HG03571 (cell line): Measurements from ENCODE around the gene PDE4DIP.
"Not testable (repeated sequence)": the region's sequence is repeated elsewhere in the genome, so short reads cannot be mapped to it uniquely, and the experiment has no call there.

Experiments used
- ATAC-seq: cut with Tn5 transposase; IDR thresholded peaks from one replicate; pipeline ENCODE4 v1.9.1; 2021; ENCODE audit not compliant: unreplicated experiment

PDE4DIP gene

GRCh38 chr1:148869634-148869961 is 25.4 kb downstream of the PDE4DIP start:
- not testable (repeated sequence) for ATAC-seq

DNA sequence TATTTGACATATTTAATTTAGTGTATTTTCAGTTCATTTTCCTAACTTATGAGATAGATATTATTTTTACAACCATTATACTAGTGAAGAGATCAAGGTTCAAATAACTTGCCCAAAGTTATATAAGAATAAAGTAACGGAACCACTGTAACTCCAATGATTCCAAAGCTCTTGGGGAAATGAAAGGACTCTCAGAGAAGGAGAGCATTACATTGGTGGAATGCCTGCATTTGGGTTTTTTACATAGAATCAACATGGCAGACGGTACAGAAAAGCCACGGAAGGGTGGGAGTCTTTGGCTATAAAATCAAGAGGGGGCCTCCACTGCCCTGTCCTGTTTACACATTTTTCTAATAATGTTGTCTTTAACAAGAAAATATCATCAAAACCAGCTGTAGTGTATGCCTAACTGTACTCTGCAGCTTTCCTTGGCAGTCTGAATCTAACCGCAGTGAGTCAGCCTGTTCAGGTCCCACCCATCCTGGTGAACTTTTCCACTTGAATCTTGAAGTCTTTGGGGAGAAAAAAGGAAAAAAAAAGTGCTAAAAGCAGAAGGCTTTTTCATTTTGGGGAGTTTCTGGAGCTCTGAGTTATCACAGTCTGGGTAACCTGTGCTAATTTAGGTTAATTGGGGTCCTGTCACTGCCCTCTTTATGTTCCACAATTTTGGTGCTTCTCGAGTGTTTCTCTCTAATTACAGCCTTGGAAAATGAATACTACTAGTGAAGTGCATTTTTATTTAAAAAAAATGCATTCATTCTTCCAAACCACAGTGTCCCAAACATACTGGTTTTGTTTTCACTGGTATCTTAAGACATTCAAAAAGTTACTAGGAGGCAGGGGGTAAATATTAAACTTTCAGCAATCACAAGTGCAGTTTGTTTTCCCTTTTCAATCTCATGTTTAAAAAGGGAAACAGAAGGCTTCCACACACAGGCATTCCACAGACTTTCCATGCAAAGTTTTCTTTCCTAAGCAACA is 30.5 kb downstream of the PDE4DIP start:
- ATAC-seq = not testable (repeated sequence)

DNA sequence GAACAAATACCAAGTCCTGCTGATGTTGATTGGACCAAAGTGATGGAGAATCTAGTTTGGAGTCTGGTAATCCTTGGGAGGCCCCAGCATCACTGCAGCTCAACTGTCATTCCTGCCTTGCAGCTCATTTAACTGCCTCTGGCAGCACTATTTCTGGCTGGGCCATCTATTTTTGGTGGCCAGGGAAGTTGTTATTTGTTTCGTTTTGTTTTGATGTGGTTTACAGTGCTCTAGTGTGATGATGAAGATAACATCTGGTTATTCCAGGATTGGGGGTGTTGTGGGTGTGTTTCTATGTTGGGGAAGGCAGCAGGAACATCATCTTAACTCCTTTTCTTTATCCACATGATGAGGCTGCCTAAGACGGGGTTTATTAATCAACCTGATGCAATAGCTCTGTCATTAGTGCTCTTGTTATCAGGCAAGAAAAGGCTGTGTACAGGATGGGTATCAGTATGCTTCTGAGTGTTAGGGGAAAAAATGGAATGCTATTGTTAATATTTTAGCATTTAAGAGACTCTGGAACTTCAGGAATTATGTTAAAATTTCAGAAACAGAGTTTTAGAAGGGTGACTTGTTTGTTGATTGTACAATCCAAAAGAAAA is 35.7 kb downstream of the PDE4DIP start:
- not testable (repeated sequence) for ATAC-seq

- ATAC-seq = not testable (repeated sequence)
Observed at GRCh38 chr1:148881261-148881660, 37.0 kb downstream of the PDE4DIP start.

DNA sequence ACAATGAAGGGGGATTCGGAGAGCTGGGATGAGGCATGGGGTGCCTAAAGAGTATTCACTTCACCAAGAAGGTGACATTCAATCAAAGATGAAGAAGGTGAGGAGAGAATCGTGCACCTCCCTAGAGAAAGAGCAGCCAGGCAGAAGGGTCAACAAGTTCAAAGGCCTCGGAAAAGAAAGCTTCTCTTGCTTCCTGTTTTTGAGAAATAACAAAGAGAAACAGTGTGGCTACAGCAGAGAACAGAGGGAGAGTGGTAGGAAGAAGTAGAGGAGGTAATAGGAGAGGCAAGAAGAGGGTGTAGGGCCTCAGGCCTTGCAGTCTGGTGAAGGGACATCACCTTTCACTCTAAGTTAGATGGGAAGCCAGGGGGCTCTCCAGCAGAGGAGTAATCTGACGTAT is 41.0 kb downstream of the PDE4DIP start:
- not testable (repeated sequence) for ATAC-seq

GRCh38 chr1:148886293-148886692 is 42.1 kb downstream of the PDE4DIP start:
- ATAC-seq = not testable (repeated sequence)

GRCh38 chr1:148888597-148888996 is 44.4 kb downstream of the PDE4DIP start:
- ATAC-seq = not testable (repeated sequence)

DNA sequence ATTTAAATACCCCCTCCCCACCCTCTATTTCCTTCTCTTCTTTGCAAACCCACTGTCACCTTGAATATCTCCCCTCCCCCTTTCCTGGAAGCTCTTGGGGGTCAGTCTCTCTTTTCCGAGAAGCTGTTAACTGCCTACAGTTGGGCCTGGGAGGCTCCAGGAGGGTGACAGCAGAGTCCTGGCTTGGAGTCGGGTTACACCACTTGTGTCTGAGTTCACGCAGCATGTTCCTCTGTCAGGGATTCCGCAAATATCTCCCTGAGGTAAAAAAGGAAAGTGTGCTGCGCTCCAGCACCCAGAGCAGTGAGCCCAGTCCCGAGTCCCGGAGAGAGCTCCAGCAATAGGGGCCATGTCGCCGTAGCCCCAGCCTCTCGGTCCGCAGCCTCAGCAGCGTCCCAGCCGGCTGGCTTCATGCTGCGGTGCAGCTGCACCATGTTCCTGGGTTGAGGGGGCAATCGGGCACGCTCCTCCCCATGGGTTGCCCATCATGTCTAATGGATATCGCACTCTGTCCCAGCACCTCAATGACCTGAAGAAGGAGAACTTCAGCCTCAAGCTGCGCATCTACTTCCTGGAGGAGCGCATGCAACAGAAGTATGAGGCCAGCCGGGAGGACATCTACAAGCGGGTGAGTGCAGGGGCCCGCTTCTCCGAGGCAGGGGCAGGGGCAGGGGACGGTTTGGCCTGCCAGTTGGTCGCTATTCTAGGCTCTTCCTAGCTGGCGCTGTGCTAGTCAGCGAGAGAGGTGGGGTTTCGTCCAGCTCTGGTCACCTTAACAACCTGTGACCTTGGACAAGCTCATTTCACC is 45.2 kb downstream of the PDE4DIP start:
- not testable (repeated sequence) for ATAC-seq

- not testable (repeated sequence) for ATAC-seq
Observed at GRCh38 chr1:148890075-148890568, 45.9 kb downstream of the PDE4DIP start.

- not testable (repeated sequence) for ATAC-seq
Observed at GRCh38 chr1:148894360-148895352, 50.4 kb downstream of the PDE4DIP start.

DNA sequence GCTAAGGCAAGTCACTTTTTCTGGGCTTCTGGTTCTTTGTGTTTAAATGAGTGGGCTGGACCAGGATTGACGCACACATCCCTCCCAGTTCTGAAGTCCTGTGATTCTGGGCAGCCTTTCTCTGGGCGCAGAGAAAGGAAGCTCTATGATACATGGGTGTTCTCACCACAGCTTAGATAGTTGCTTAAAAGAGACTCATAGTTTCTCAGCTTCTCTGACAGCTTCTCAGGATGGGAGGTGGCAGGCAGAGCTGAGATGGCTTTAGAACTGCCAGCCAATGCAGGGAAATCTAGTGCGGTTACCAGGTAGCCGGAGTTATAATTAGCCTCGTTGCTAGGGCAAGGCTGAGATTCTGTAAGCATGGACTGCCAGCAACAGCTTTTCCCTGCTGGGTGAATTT is 55.8 kb downstream of the PDE4DIP start:
- not testable (repeated sequence) for ATAC-seq

GRCh38 chr1:148900691-148901090 is 56.5 kb downstream of the PDE4DIP start:
- not testable (repeated sequence) for ATAC-seq

DNA sequence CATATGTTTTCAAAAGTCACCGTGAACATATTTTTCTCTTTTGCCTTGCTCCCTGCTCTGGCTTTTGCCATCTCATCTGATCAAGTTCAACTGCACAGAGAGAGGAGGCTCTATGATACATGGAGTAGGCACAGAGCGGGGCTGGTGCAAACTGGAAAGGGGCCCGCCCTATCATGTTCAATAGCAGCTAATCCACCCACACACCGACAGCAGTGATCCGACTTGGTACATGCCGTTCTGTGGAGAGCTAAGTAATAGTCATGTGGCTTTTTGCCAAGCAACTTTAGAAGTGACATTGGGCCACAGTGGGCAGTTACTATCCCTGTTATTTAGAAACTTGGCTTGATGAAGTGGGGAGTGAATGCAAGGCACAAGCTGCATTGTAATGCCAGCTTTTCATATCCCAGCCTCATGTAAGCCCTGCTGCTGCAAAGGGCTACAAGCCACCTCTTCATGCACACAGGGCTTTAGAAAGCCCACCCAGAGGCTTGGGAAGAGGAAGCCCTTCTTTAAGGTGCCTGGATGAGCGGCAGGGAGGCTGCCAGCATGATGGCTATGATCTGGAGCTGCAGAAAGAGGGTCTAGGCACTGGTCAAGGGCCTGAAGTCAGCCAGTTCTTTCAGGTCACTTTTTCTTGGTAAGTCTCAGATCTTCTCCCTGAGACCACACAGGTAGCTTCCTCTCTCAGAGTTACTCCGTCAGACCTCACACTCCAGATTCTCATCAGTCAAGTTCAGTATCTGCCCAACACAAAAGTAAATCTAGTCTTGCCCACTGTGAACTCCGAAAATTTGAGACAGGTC is 57.1 kb downstream of the PDE4DIP start:
- ATAC-seq = not testable (repeated sequence)

- not testable (repeated sequence) for ATAC-seq
Observed at GRCh38 chr1:148901953-148902341, 57.7 kb downstream of the PDE4DIP start.

DNA sequence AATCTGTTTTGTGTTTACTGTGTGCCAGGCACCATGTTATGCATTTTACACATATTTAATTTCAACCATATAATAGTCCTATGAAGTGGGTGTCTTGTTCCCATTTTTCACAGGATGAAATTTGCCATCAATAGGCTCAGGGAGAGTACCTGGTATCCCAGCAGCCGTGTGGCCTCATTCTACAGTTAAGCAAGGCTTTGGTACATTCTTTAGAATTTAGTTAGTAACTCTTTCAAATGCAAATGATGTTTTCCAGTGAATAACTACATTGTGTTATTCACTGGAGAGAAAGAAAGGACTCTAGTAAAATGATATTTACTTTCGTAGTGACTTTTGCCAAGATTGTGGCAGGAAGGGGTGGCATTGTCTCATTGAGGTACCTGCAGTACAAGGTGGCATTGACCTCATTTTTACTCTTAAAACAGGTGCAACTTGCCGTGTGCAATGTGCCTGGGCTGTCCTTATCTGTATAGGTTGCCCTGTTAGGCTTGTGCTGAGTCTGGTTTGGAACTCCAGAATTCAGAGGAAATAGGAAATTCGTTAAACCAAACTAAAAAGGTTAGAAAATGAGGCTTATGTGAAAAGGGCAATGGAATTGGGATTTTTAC is 65.1 kb downstream of the PDE4DIP start:
- ATAC-seq = not testable (repeated sequence)

DNA sequence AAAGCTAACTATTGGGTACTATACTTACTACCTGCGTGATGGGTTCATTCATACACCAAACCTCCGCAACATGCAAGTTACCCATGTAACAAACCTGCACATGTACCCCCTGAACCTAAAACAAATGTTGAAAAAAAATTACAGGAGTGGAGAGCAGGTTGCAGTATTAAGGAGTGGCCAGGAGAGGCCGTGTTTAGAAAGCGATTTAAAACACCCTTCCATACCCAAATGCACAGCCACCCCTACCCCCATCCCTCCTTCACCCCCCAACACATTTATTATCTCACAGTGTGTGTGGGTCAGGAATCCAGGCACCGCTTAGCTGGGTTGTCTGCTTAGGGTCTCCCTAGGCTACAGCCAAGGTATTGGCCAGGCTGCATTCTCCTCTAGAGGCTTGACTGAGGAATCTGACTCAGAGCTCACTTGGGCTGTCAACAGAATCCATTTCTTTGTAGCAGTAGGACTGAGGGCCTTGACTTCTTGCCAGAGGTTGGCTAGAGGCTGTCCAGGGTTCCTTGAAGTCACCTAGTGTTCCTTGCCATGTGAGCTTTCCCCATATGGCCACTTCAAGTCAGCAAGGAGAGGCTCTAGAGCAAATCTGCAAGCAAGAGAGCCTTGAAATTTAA is 67.2 kb downstream of the PDE4DIP start:
- ATAC-seq = not testable (repeated sequence)

GRCh38 chr1:148916222-148916621 is 72.0 kb downstream of the PDE4DIP start:
- ATAC-seq = not testable (repeated sequence)

GRCh38 chr1:148916695-148917348 is 72.6 kb downstream of the PDE4DIP start:
- ATAC-seq = not testable (repeated sequence)
